ENCODE results near the gene CLIC3.
"Not testable (repeated sequence)": the region's sequence is repeated elsewhere in the genome, so short reads cannot be mapped to it uniquely, and the experiment has no call there.

CLIC3 gene

GRCh38 chr9:137035507-137035834 lies 39.1 kb upstream of the CLIC3 start:
- no peak overlapping the region for H3K4me2 ChIP-seq (ENCODE audit: low read depth, low read length)
- no peaks in the 10 kb centered on the region; the same call in 1 of the 2 replicates for H3F3A ChIP-seq (ENCODE audit: insufficient read depth, low read length)
- no peaks in the 10 kb centered on the region for H3K79me2 ChIP-seq (ENCODE audit: low read length)
- no peak overlapping the region for H3K27ac ChIP-seq (ENCODE audit: low read length)
- no peak overlapping the region for H2AFZ ChIP-seq (ENCODE audit: low read length)
- H3K36me3 ChIP-seq (replicated peaks; ENCODE audit: insufficient read depth, low read length) = no peaks in the 10 kb centered on the region
- TF ChIP-seq EZH2phosphoT487 (IDR thresholded peaks at IDR 0.05; ENCODE audit: low read length) = no peak
- no peak for TF ChIP-seq CTCF (IDR thresholded peaks at IDR 0.05; ENCODE audit: low read length)
- no peak for TF ChIP-seq EZH2 (optimal IDR thresholded peaks at IDR 0.05; ENCODE audit: low read depth, low read length)
- H4K20me1 ChIP-seq (ENCODE audit: insufficient read depth, low read length) = no peaks in the 10 kb centered on the region
- no peaks in the 10 kb centered on the region for H3K4me1 ChIP-seq (ENCODE audit: low read length)
- H3K9me3 ChIP-seq (replicated peaks; ENCODE audit: insufficient read depth, low read length) = no peaks in the 10 kb centered on the region
- H3K4me3 ChIP-seq (ENCODE audit: low read length) = no peak overlapping the region
- H3K9me2 ChIP-seq (replicated peaks; ENCODE audit: insufficient read depth, low read length) = no peaks in the 10 kb centered on the region
- H3K9ac ChIP-seq (ENCODE audit: low read length) = no peak overlapping the region
- no peak for DNase-seq
- peaks cover 78% of the 10 kb centered on the region for H3K27me3 ChIP-seq (replicated peaks; ENCODE audit: insufficient read depth, low read length)

- H4K20me1 ChIP-seq (ENCODE audit: insufficient read depth, low read length) = no peaks in the 10 kb centered on the region
- no peaks in the 10 kb centered on the region for H3K36me3 ChIP-seq (replicated peaks; ENCODE audit: insufficient read depth, low read length)
- H3K9ac ChIP-seq (ENCODE audit: low read length) = no peak overlapping the region
- no peaks in the 10 kb centered on the region for H3K9me2 ChIP-seq (replicated peaks; ENCODE audit: insufficient read depth, low read length)
- no peaks in the 10 kb centered on the region for H3K4me1 ChIP-seq (ENCODE audit: low read length)
- no peaks in the 10 kb centered on the region; the same call in 1 of the 2 replicates for H3F3A ChIP-seq (ENCODE audit: insufficient read depth, low read length)
- H2AFZ ChIP-seq (ENCODE audit: low read length) = no peak overlapping the region
- H3K4me3 ChIP-seq (ENCODE audit: low read length) = no peak overlapping the region
- peak overlapping the region; percentile 7; the same call in 1 of the 2 replicates for H3K4me2 ChIP-seq (ENCODE audit: low read depth, low read length)
- TF ChIP-seq EZH2 (optimal IDR thresholded peaks at IDR 0.05; ENCODE audit: low read depth, low read length) (no peak), CTCF (IDR thresholded peaks at IDR 0.05; ENCODE audit: low read length) (peak; percentile 92), EZH2phosphoT487 (IDR thresholded peaks at IDR 0.05; ENCODE audit: low read length) (no peak)
- no peak overlapping the region for H3K27ac ChIP-seq (ENCODE audit: low read length)
- no peaks in the 10 kb centered on the region for H3K9me3 ChIP-seq (replicated peaks; ENCODE audit: insufficient read depth, low read length)
- no peaks in the 10 kb centered on the region for H3K79me2 ChIP-seq (ENCODE audit: low read length)
- peak; percentile 81 for DNase-seq
- H3K27me3 ChIP-seq (replicated peaks; ENCODE audit: insufficient read depth, low read length) = peaks cover 81% of the 10 kb centered on the region
Measured at GRCh38 chr9:137034709-137035506, 38.5 kb upstream of the CLIC3 start.

GRCh38 chr9:137034039-137034708 lies 37.8 kb upstream of the CLIC3 start:
- TF ChIP-seq EZH2 (optimal IDR thresholded peaks at IDR 0.05; ENCODE audit: low read depth, low read length) = no peak
- no peak for TF ChIP-seq EZH2phosphoT487 (IDR thresholded peaks at IDR 0.05; ENCODE audit: low read length)
- TF ChIP-seq CTCF (IDR thresholded peaks at IDR 0.05; ENCODE audit: low read length) = no peak
- no peak for DNase-seq
- H3K4me1 ChIP-seq (ENCODE audit: low read length) = peaks cover 5% of the 10 kb centered on the region
- H2AFZ ChIP-seq (ENCODE audit: low read length) = no peak overlapping the region
- no peaks in the 10 kb centered on the region for H4K20me1 ChIP-seq (ENCODE audit: insufficient read depth, low read length)
- peaks cover 77% of the 10 kb centered on the region for H3K27me3 ChIP-seq (replicated peaks; ENCODE audit: insufficient read depth, low read length)
- H3F3A ChIP-seq (ENCODE audit: insufficient read depth, low read length) = peaks cover 1% of the 10 kb centered on the region
- no peak overlapping the region for H3K9ac ChIP-seq (ENCODE audit: low read length)
- no peak overlapping the region for H3K4me3 ChIP-seq (ENCODE audit: low read length)
- H3K4me2 ChIP-seq (ENCODE audit: low read depth, low read length) = peak overlapping the region; percentile 7; the same call in 1 of the 2 replicates
- H3K79me2 ChIP-seq (ENCODE audit: low read length) = no peaks in the 10 kb centered on the region
- no peaks in the 10 kb centered on the region for H3K36me3 ChIP-seq (replicated peaks; ENCODE audit: insufficient read depth, low read length)
- H3K9me3 ChIP-seq (replicated peaks; ENCODE audit: insufficient read depth, low read length) = no peaks in the 10 kb centered on the region
- H3K27ac ChIP-seq (ENCODE audit: low read length) = no peak overlapping the region
- no peaks in the 10 kb centered on the region for H3K9me2 ChIP-seq (replicated peaks; ENCODE audit: insufficient read depth, low read length)

- H3K79me2 ChIP-seq (ENCODE audit: low read length); H3K9me2 ChIP-seq (replicated peaks; ENCODE audit: insufficient read depth, low read length); H3K4me3 ChIP-seq (ENCODE audit: low read length); H3K4me1 ChIP-seq (ENCODE audit: low read length); H3K9me3 ChIP-seq (replicated peaks; ENCODE audit: insufficient read depth, low read length); H4K20me1 ChIP-seq (ENCODE audit: insufficient read depth, low read length); H3K36me3 ChIP-seq (replicated peaks; ENCODE audit: insufficient read depth, low read length); H2AFZ ChIP-seq (ENCODE audit: low read length); H3K27ac ChIP-seq (ENCODE audit: low read length); H3K4me2 ChIP-seq (ENCODE audit: low read depth, low read length); DNase-seq; H3F3A ChIP-seq (ENCODE audit: insufficient read depth, low read length); H3K9ac ChIP-seq (ENCODE audit: low read length): not testable (repeated sequence)
- H3K27me3 ChIP-seq (replicated peaks; ENCODE audit: insufficient read depth, low read length) = peaks cover 70% of the 10 kb centered on the region
Measured at GRCh38 chr9:137033481-137033880, 37.1 kb upstream of the CLIC3 start.
